ENCODE measurements around the gene VAX1. TPM values are rescaled to one million over a fixed set of nuclear protein-coding genes. Genes with fewer than 3 reads are reported as not detected.

Gene VAX1
- total RNA-seq, 1 donor from 2014 or later = 0.58 TPM

- Mint-ChIP-seq H3K4me1 (ENCODE audit: unreplicated experiment) (peaks cover 6% of the 10 kb centered on the region), H3K4me3 (peak overlapping the region; percentile 86), H3K9me3 (no peaks in the 10 kb centered on the region), H3K36me3 (peaks cover 3% of the 10 kb centered on the region), H3K27me3 (peaks cover 88% of the 10 kb centered on the region), H3K27ac (no peak overlapping the region)
- no peak for TF ChIP-seq CTCF (conservative IDR thresholded peaks at IDR 0.05)
- DNase-seq (ENCODE audit: extremely low spot score, unreplicated experiment) = no peak
These were observed 799 bp downstream of the VAX1 start for GRCh38 chr10:117137031-117137910.

- Mint-ChIP-seq H3K27ac (no peak overlapping the region), H3K4me1 (ENCODE audit: unreplicated experiment) (peaks cover 13% of the 10 kb centered on the region), H3K27me3 (peaks cover 88% of the 10 kb centered on the region), H3K4me3 (peak overlapping the region; percentile 72), H3K36me3 (peaks cover 3% of the 10 kb centered on the region), H3K9me3 (no peaks in the 10 kb centered on the region)
- no peak for TF ChIP-seq CTCF (conservative IDR thresholded peaks at IDR 0.05)
- DNase-seq (ENCODE audit: extremely low spot score, unreplicated experiment) = no peak
These were observed 1.6 kb downstream of the VAX1 start for GRCh38 chr10:117136391-117136975.

DNA sequence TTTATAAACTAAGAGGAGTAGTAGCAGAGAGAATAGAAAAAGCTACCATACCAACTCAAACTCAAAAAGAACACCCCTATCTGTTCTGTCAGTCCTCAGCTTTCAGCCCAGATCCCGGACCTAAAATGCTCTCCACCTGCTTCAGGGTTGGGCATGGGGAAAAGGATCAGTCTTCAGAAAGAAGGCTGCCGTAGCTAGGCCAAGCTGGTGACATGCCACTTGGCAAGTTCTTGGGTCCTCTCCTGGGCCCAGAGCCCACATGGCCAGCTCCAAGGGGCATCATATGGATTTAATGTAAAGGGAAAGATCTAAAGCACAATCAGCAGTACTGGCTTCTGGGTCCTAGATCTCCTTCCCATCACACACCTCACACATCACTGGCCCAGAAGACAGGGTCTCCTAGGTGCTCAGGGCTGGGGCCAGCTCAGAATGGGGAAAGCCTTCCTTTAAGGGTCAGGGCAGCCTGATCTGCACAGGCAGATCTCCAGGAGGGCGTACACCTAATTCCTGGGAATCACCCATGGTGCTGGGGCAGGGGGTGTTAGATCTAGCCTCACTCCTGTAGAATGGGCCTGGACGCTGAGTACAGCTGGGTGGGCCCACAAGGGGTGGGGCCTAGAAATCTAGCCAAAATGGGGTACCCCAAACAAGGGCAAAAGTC, 2.5 kb downstream of the VAX1 start:
- Mint-ChIP-seq H3K36me3 (peaks cover 3% of the 10 kb centered on the region), H3K27ac (no peak overlapping the region), H3K4me3 (peak overlapping the region; percentile 72), H3K4me1 (ENCODE audit: unreplicated experiment) (peaks cover 20% of the 10 kb centered on the region), H3K9me3 (no peaks in the 10 kb centered on the region), H3K27me3 (peaks cover 88% of the 10 kb centered on the region)
- no peak for TF ChIP-seq CTCF (conservative IDR thresholded peaks at IDR 0.05)
- no peak for DNase-seq (ENCODE audit: extremely low spot score, unreplicated experiment)

DNA sequence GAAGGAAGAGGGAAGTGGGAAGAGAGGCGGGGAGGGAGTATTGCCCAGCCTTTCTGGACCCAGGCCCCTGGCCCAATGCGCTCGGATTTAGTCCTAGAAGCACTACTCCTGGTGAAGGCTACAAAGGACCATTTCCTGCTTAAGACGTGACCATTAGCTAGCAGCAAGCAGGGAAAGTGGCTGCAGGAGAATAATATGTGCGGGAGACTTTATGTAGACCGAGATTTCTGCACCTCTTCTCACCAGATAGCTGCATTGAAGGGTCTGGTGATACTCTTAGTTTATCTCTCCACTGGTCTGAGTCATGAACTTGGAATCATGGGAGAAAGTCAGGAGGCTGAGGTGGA, 3.1 kb downstream of the VAX1 start:
- Mint-ChIP-seq H3K4me1 (ENCODE audit: unreplicated experiment) (peaks cover 20% of the 10 kb centered on the region), H3K27me3 (peaks cover 88% of the 10 kb centered on the region), H3K4me3 (peak overlapping the region; percentile 72), H3K9me3 (no peaks in the 10 kb centered on the region), H3K36me3 (peaks cover 3% of the 10 kb centered on the region), H3K27ac (no peak overlapping the region)
- TF ChIP-seq CTCF (conservative IDR thresholded peaks at IDR 0.05) = no peak
- no peak for DNase-seq (ENCODE audit: extremely low spot score, unreplicated experiment)

- Mint-ChIP-seq H3K36me3 (peaks cover 3% of the 10 kb centered on the region), H3K4me1 (ENCODE audit: unreplicated experiment) (peaks cover 20% of the 10 kb centered on the region), H3K9me3 (no peaks in the 10 kb centered on the region), H3K4me3 (peak overlapping the region; percentile 74), H3K27ac (no peak overlapping the region), H3K27me3 (peaks cover 90% of the 10 kb centered on the region)
- no peak for DNase-seq (ENCODE audit: extremely low spot score, unreplicated experiment)
- peak; percentile 37 for TF ChIP-seq CTCF (conservative IDR thresholded peaks at IDR 0.05)
These were observed 3.6 kb downstream of the VAX1 start for GRCh38 chr10:117134306-117135025.
